Mesenchymal stem cell (in vitro differentiated cells and primary cell): Measurements from ENCODE around the gene RC3H1.

Experiments
- DNase-seq: peaks from one replicate; pipeline ENCODE4 v3.0.0-alpha.2; 2013
- H2AFZ ChIP-seq: one replicate; pipeline ENCODE4 v1.6.1; 2013; ENCODE audit warnings: low read depth, mild to moderate bottlenecking, control low read depth, inconsistent platforms, low read length, moderate library complexity
- H2AK5ac ChIP-seq: 2 replicates; pipeline ENCODE4 v1.6.1; 2013; ENCODE audit warnings: low read length, moderate library complexity, mild to moderate bottlenecking, inconsistent platforms; ENCODE audit not compliant: severe bottlenecking
- H2BK120ac ChIP-seq: one replicate; pipeline ENCODE4 v1.6.1; 2013; ENCODE audit warnings: low read depth, mild to moderate bottlenecking, inconsistent platforms, low read length, moderate library complexity
- H2BK12ac ChIP-seq, 2 experiments: one replicate each; pipeline ENCODE4 v1.6.1; 2013; ENCODE audit warnings: inconsistent platforms in 2 of 2, low read length in 2 of 2, mild to moderate bottlenecking in 2 of 2, moderate library complexity in 2 of 2, control low read depth in 1 of 2
- H2BK15ac ChIP-seq: one replicate; pipeline ENCODE4 v1.6.1; 2013; ENCODE audit warnings: mild to moderate bottlenecking, low read depth, inconsistent platforms; ENCODE audit not compliant: poor library complexity, severe bottlenecking
- H2BK5ac ChIP-seq: 2 replicates; pipeline ENCODE4 v1.6.1; 2013; ENCODE audit warnings: low read depth, mild to moderate bottlenecking, low read length, control low read depth, inconsistent platforms; ENCODE audit not compliant: poor library complexity, severe bottlenecking
- H3K14ac ChIP-seq, 2 experiments: one replicate each; pipeline ENCODE4 v1.6.1; 2013; ENCODE audit warnings: inconsistent platforms in 2 of 2, low read length in 2 of 2, control low read depth in 1 of 2, mild to moderate bottlenecking in 1 of 2, moderate library complexity in 1 of 2
- H3K18ac ChIP-seq, 2 experiments: one replicate each; pipeline ENCODE4 v1.6.1; 2013; ENCODE audit warnings: inconsistent platforms in 2 of 2, low read length in 2 of 2, control low read depth in 1 of 2, low read depth in 1 of 2, mild to moderate bottlenecking in 1 of 2
- H3K23ac ChIP-seq, 2 experiments: one replicate each; pipeline ENCODE4 v1.6.1; 2013; ENCODE audit warnings: inconsistent platforms in 2 of 2, low read length in 2 of 2, mild to moderate bottlenecking in 2 of 2, moderate library complexity in 2 of 2, control low read depth in 1 of 2
- H3K27ac ChIP-seq: 2 replicates; pipeline ENCODE4 v1.5.1; 2013; ENCODE audit warnings: mild to moderate bottlenecking, moderate library complexity, low read length, control low read depth, inconsistent platforms; ENCODE audit not compliant: poor library complexity, severe bottlenecking
- H3K27me3 ChIP-seq, 2 experiments: 2 replicates each; pipeline versions ENCODE4 v1.6.1 to v1.7.0; 2013; ENCODE audit warnings: low read length in 2 of 2, mild to moderate bottlenecking in 2 of 2, moderate library complexity in 2 of 2, control low read depth in 1 of 2, inconsistent platforms in 1 of 2; ENCODE audit not compliant: control insufficient read depth in 1 of 2, insufficient read depth in 1 of 2
- H3K36me3 ChIP-seq, 2 experiments: 2 replicates each; pipeline versions ENCODE4 v1.6.1 to v1.7.0; 2013; ENCODE audit warnings: low read length in 2 of 2, control low read depth in 1 of 2, inconsistent platforms in 1 of 2, low read depth in 1 of 2, mild to moderate bottlenecking in 1 of 2; ENCODE audit not compliant: insufficient read depth in 2 of 2, control insufficient read depth in 1 of 2
- H3K4ac ChIP-seq, 2 experiments: one replicate each; pipeline ENCODE4 v1.6.1; 2013; ENCODE audit warnings: inconsistent platforms in 2 of 2, low read length in 2 of 2, mild to moderate bottlenecking in 2 of 2, moderate library complexity in 2 of 2, control low read depth in 1 of 2, low read depth in 1 of 2
- H3K4me1 ChIP-seq: 2 replicates; pipeline ENCODE4 v1.6.1; 2013; ENCODE audit warnings: low read depth, low read length, control low read depth; ENCODE audit not compliant: control insufficient read depth, insufficient read depth
- H3K4me2 ChIP-seq: 2 replicates; pipeline ENCODE4 v1.6.1; 2013; ENCODE audit warnings: low read length, mild to moderate bottlenecking, inconsistent platforms; ENCODE audit not compliant: poor library complexity, severe bottlenecking
- H3K4me3 ChIP-seq, 2 experiments: 2 replicates each; pipeline versions ENCODE4 v1.5.1 to v1.7.0; 2013; ENCODE audit warnings: low read length in 2 of 2, mild to moderate bottlenecking in 2 of 2, control low read depth in 1 of 2, low read depth in 1 of 2; ENCODE audit not compliant: insufficient read depth in 1 of 2
- H3K79me1 ChIP-seq: replicated peaks from 2 replicates; pipeline ENCODE4 v1.6.1; 2013; ENCODE audit warnings: mild to moderate bottlenecking, control low read depth, low read length, inconsistent platforms; ENCODE audit not compliant: poor library complexity, severe bottlenecking
- H3K9ac ChIP-seq: 2 replicates; pipeline ENCODE4 v1.7.0; 2013; ENCODE audit warnings: mild to moderate bottlenecking, low read length, moderate library complexity
- H3K9me3 ChIP-seq: 2 replicates; pipeline ENCODE4 v1.7.0; 2013; ENCODE audit warnings: mild to moderate bottlenecking, low read length; ENCODE audit not compliant: control insufficient read depth
- H4K8ac ChIP-seq: one replicate; pipeline ENCODE4 v1.6.1; 2013; ENCODE audit warnings: inconsistent platforms, mild to moderate bottlenecking, low read length, moderate library complexity
- H4K91ac ChIP-seq: one replicate; pipeline ENCODE4 v1.6.1; 2013; ENCODE audit warnings: mild to moderate bottlenecking, low read length, inconsistent platforms
- WGBS: methylation state at CpG from one replicate; pipeline ENCODE4 v1.1.7; 2013; ENCODE audit warnings: mixed read lengths; 5-methylcytosine and 5-hydroxymethylcytosine counted together

Gene RC3H1

GRCh38 chr1:173960625-173961024, 61.5 kb downstream of the RC3H1 start:
- Histone ChIP-seq H3K4ac (no peak overlapping the region), H2BK5ac (no peak overlapping the region), H3K79me1 (peaks cover 13% of the 10 kb centered on the region), H2AFZ (no peak overlapping the region), H3K9me3 (no peaks in the 10 kb centered on the region), H2BK120ac (no peak overlapping the region), H3K4me1 (no peaks in the 10 kb centered on the region), H2AK5ac (no peak overlapping the region), H3K14ac (no peak overlapping the region), H3K9ac (no peak overlapping the region), H3K4me3 (no peak overlapping the region), H2BK15ac (no peak overlapping the region), H3K27ac (no peak overlapping the region), H3K4me2 (no peak overlapping the region), H3K36me3 (peaks cover 26 to 86% of the 10 kb centered on the region in 2 experiments), H3K27me3 (no peaks in the 10 kb centered on the region), H3K23ac (no peak overlapping the region), H4K8ac (no peak overlapping the region), H4K91ac (no peak overlapping the region), H2BK12ac (no peak overlapping the region), H3K18ac (no peak overlapping the region)
- 97% methylated on average over 3 of the region's 5 CpGs for WGBS
- no peak for DNase-seq

- Histone ChIP-seq H4K91ac (no peak overlapping the region), H4K8ac (no peak overlapping the region), H3K9ac (no peak overlapping the region), H3K4me1 (no peaks in the 10 kb centered on the region), H3K4me2 (no peak overlapping the region), H3K4ac (no peak overlapping the region), H3K27me3 (no peaks in the 10 kb centered on the region), H3K18ac (no peak overlapping the region), H2BK120ac (no peak overlapping the region), H3K79me1 (peaks cover 12% of the 10 kb centered on the region), H2AK5ac (no peak overlapping the region), H3K9me3 (no peaks in the 10 kb centered on the region), H3K14ac (no peak overlapping the region), H2AFZ (no peak overlapping the region), H3K4me3 (no peak overlapping the region), H3K23ac (no peak overlapping the region), H3K27ac (no peak overlapping the region), H2BK5ac (no peak overlapping the region), H2BK15ac (no peak overlapping the region), H2BK12ac (no peak overlapping the region), H3K36me3 (peaks cover 24 to 76% of the 10 kb centered on the region in 2 experiments)
- no peak for DNase-seq
Observed at GRCh38 chr1:173954179-173954578, 68.0 kb downstream of the RC3H1 start.

DNA sequence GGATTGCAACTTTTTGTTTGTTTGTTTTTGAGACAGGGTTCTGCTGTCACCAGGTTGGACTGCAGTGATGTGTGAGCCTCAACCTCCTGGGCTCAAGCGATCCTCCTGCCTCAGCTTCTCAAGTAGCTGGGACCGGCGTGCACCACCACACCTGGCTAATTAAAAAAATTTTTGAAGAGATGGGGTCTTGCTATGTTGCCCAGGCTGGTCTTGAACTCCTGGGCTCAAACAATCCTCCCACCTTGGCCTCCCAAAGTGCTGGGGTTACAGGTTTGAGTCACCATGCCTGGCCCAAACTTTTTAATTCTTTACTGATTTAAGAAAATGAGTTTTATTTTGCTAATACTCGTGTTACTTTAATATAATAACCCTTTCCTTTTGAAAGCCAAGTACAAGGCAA, 73.6 kb downstream of the RC3H1 start:
- no peak overlapping the region for H2BK12ac ChIP-seq
- no peak overlapping the region for H4K91ac ChIP-seq
- no peak overlapping the region for H3K23ac ChIP-seq
- H3K4me2 ChIP-seq, result no peak overlapping the region
- H3K9me3 ChIP-seq, result no peaks in the 10 kb centered on the region
- peaks cover 32 to 83% of the 10 kb centered on the region in 2 experiments for H3K36me3 ChIP-seq
- no peak overlapping the region for H2BK15ac ChIP-seq
- no peak for DNase-seq
- no peak overlapping the region for H3K9ac ChIP-seq
- H3K4me3 ChIP-seq, result no peak overlapping the region
- H4K8ac ChIP-seq, result no peak overlapping the region
- WGBS, result 98% methylated on average over 4 of the region's 4 CpGs
- no peak overlapping the region for H2AFZ ChIP-seq
- H3K79me1 ChIP-seq, result peaks cover 18% of the 10 kb centered on the region
- H3K27ac ChIP-seq, result no peak overlapping the region
- H2BK5ac ChIP-seq, result no peak overlapping the region
- H3K4ac ChIP-seq, result no peak overlapping the region
- H2AK5ac ChIP-seq, result no peak overlapping the region
- no peak overlapping the region for H3K14ac ChIP-seq
- H2BK120ac ChIP-seq, result no peak overlapping the region
- H3K4me1 ChIP-seq, result no peaks in the 10 kb centered on the region
- no peak overlapping the region for H3K18ac ChIP-seq
- H3K27me3 ChIP-seq, result no peaks in the 10 kb centered on the region

DNA sequence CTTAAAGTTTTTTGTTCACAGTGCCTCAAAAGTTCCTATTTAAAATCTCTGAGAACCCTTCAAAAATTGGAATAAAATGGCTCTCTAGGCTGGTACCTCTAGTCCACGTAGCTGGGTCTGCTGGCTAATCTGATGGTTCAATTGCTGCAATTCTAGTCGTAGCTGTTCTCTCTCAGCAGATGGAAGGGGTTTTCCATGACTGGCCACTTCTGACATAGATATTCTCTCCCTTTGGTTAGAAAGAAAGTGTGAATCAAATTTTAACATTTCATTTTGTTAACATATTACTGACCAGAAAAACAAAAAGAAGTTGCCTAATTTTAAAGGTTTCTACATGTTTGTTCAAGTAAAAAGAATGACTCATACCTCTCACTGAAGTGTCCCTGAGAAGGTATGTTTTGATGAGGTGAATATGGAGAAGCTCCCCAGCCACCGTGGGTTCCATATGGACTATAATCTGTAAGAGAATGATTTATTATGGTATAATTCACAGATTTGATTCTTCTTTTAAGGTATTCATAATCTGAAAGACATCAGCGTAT, 75.7 kb downstream of the RC3H1 start:
- H2BK12ac ChIP-seq, result no peak overlapping the region
- H3K9me3 ChIP-seq, result no peaks in the 10 kb centered on the region
- no peak overlapping the region for H4K91ac ChIP-seq
- H3K36me3 ChIP-seq, result peaks cover 44 to 82% of the 10 kb centered on the region in 2 experiments
- H3K14ac ChIP-seq, result no peak overlapping the region
- H2BK120ac ChIP-seq, result no peak overlapping the region
- no peak overlapping the region for H3K4ac ChIP-seq
- H3K27ac ChIP-seq, result no peak overlapping the region
- H4K8ac ChIP-seq, result no peak overlapping the region
- H3K4me1 ChIP-seq, result no peaks in the 10 kb centered on the region
- WGBS, result 85% methylated on average over 1 of the region's 4 CpGs
- H2BK15ac ChIP-seq, result no peak overlapping the region
- no peak for DNase-seq
- H2BK5ac ChIP-seq, result no peak overlapping the region
- H3K79me1 ChIP-seq, result peaks cover 17% of the 10 kb centered on the region
- no peak overlapping the region for H2AFZ ChIP-seq
- H3K18ac ChIP-seq, result no peak overlapping the region
- no peak overlapping the region for H3K23ac ChIP-seq
- no peaks in the 10 kb centered on the region for H3K27me3 ChIP-seq
- no peak overlapping the region for H3K4me3 ChIP-seq
- no peak overlapping the region for H2AK5ac ChIP-seq
- no peak overlapping the region for H3K9ac ChIP-seq
- no peak overlapping the region for H3K4me2 ChIP-seq
